NT2/D1 (cell line): ENCODE data around the gene SFXN3.

Experiments
- DNase-seq: peaks from one replicate; pipeline ENCODE4 v3.0.0-alpha.2; 2011; ENCODE audit warnings: low read depth, low spot score
- H3K27me3 ChIP-seq: 2 replicates; pipeline ENCODE4 v1.6.0; 2011; ENCODE audit warnings: mild to moderate bottlenecking; ENCODE audit not compliant: insufficient read length, insufficient read depth
- H3K36me3 ChIP-seq: 2 replicates; pipeline ENCODE4 v1.6.1; 2011; ENCODE audit warnings: mild to moderate bottlenecking, low read length, mixed read lengths; ENCODE audit not compliant: insufficient read depth, insufficient read length
- H3K4me1 ChIP-seq: 2 replicates; pipeline ENCODE4 v1.5.1; 2011; ENCODE audit not compliant: insufficient read depth, insufficient read length
- H3K4me3 ChIP-seq: 2 replicates; pipeline ENCODE4 v1.5.1; 2011; ENCODE audit warnings: low read depth; ENCODE audit not compliant: insufficient read length
- H3K9ac ChIP-seq: 2 replicates; pipeline ENCODE4 v1.6.0; 2011; ENCODE audit warnings: low read depth; ENCODE audit not compliant: insufficient read length
- H3K9me3 ChIP-seq: 2 replicates; pipeline ENCODE4 v1.5.1; 2011; ENCODE audit warnings: mild to moderate bottlenecking, low read length; ENCODE audit not compliant: insufficient read depth
- SUZ12 ChIP-seq: IDR thresholded peaks from 2 replicates; pipeline ENCODE4 v1.6.1; 2011; ENCODE audit not compliant: insufficient read length, insufficient read depth; ENCODE audit errors: extremely low read depth
- YY1 ChIP-seq: IDR thresholded peaks from 2 replicates; pipeline ENCODE4 v1.6.1; 2011; ENCODE audit not compliant: insufficient read length, insufficient read depth
- ZNF274 ChIP-seq: IDR thresholded peaks from 2 replicates; pipeline ENCODE4 v1.6.1; 2011; ENCODE audit warnings: mild to moderate bottlenecking, low read depth, low read length

SFXN3 gene

DNA sequence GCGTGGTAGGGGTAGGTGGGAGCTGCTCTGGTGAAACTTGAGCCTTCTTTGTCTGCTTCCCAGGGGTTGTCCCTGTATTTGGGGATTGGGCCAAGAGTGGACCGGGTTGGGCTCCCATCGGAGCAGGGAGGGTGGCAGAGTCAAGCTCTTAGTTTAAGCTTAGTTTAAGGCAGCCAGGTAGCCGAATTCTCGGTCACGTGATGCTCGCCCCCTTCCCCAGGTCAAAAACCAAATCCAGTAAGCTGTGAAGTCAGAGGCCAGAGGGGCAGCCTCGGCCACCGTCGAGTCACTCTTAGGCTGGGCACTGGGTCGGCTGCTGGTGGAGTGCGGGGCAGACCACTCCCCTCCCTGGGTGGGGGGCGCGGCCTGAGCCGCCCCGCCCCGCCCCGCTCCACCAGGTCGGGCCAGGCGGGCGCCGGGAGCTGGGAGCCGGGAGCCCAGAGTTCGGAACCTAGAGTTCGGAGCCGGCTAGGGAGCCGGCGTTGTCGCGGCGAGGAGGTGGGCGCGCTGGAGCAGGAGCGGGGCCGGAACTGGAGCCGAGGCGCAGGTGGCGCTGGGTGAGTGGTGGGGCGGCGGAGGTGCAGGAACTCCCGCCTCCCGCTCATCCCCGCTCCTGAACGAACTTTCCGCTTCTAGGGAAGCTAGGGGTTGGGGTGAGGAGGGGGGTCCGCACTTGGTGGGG, 34.2 kb upstream of the SFXN3 start:
- H3K27me3 ChIP-seq = no peaks in the 10 kb centered on the region
- DNase-seq = no peak
- peaks cover 12% of the 10 kb centered on the region for H3K4me1 ChIP-seq
- H3K4me3 ChIP-seq = peak overlapping the region; percentile 66
- no peak for TF ChIP-seq SUZ12
- TF ChIP-seq YY1 = no peak
- TF ChIP-seq ZNF274 = no peak
- peak overlapping the region; percentile 91 for H3K9ac ChIP-seq
- no peaks in the 10 kb centered on the region for H3K9me3 ChIP-seq
- H3K36me3 ChIP-seq = peaks cover 32% of the 10 kb centered on the region

DNA sequence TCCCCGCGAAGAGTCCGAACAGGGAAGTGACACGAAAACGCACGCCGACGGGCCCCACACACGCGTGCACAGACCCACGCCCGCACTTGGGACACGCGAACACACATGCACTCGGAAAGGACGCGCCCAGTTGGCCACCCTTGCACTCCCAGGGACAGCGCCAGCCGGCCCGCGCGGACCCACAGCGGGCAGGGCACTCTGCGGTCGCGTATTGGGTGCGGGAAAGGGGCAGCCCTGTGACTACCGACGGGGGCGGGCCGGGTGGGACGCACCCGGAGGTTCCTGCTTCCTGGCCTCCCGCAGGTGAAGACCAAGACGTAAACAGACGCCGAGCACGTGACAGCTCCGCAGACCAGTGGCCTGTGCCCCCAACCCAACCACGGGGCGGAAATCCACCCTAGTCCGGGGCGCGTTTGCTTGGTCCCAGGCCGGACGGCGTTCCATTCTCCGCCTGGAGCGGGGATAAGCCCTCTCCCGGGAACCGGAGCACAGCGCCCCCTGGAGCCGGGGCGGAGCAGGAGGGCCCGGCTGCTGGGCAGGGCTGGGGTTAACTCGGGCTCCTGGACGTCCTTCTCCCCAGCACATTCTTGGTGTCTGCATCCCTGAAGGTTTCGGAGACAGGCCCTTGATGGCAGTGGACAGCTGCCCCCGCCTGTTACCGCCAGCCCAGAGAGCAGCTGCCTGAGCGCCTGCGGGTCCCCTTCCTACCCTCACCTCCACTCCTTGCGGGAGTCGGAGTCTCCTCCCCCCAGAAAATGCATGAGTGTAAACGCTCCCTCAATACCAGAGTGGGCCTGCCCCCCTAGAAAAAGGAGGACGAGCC, 33.5 kb upstream of the SFXN3 start:
- H3K9me3 ChIP-seq = no peaks in the 10 kb centered on the region
- H3K4me3 ChIP-seq = peak overlapping the region; percentile 66
- no peaks in the 10 kb centered on the region for H3K27me3 ChIP-seq
- peak overlapping the region; percentile 91 for H3K9ac ChIP-seq
- H3K4me1 ChIP-seq = peaks cover 12% of the 10 kb centered on the region
- TF ChIP-seq SUZ12 (no peak), ZNF274 (no peak), YY1 (no peak)
- peak; percentile 68 for DNase-seq
- H3K36me3 ChIP-seq = peaks cover 37% of the 10 kb centered on the region

DNA sequence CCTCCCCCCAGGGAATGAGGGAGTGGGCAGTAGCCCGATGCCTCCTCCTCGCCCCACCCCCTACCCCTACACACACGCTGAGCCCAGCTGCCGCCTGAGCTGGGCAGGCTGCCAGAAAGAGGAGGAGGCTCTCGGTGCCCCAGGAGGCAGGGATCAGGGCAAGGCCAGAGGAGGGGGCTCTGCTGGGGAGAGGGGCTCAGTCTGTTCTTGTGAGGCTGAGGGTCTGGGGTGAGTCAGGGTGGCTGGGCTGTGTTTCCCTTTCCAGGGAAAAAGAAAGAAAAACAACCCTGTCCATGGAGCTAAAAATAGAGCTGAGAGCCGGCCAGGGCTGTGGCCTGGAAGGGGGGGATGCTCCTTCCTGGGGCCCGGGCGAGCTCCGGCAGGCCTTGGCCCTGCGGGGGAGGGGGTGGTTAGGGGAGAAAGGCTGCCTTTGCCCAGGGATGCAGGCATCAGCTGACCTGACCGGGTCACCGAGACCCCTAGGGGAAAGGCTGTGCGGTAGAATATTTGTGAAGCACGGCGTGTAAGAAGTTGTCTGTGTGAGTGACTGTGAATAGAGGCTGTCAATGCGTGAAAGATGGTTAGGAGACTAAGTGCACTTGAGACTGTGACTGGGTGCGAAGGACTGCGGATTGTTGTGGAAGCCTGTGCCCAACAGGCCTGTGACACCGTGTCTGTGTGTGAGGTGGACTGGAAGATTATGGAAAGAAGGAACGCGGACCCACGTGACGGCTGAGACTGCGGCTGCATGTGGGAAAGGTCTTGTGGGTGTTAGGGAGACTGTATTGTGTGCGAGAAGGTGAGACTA, 32.6 kb upstream of the SFXN3 start:
- no peak for DNase-seq
- TF ChIP-seq YY1 = no peak
- peak overlapping the region; percentile 66 for H3K4me3 ChIP-seq
- H3K4me1 ChIP-seq = peaks cover 12% of the 10 kb centered on the region
- H3K27me3 ChIP-seq = no peaks in the 10 kb centered on the region
- H3K9me3 ChIP-seq = no peaks in the 10 kb centered on the region
- peak overlapping the region; percentile 91 for H3K9ac ChIP-seq
- peaks cover 38% of the 10 kb centered on the region for H3K36me3 ChIP-seq

DNA sequence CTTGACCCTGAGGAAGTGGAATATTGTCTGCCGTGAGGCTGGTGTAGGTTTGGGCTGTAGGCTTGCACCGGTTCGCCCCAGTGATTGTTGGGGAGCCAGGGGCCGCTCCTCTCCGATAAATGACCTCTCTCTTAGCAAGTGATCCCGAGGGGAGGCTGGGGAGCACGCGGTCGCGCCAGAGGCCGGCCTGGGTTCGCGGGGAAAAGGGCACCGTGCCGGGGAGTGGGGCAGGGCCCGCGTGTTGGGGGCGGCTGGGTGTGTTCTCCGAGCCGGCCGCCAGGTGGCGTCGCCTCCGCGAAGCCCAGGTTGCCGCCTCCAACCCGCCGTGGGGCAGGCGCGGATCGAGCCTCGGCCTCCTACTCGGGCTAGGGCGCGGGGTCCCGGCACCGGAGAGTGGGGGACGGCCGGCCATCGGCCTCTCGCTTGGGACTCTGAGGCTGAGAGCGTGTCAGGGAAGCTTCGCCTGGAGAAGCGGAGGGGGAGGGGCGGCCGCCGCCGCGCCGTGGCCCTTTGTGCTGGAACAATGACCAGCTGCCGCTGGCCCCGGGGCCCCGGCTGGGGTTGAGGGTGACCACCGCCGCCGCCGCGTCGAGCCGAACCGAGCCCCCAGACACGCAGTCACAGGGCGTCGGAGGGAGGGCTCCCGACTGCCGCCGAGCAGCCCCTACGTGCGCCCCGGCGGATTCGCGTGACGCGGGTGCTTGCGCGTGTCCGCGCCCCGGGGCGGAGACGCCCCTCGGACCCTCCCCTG, 31.9 kb upstream of the SFXN3 start:
- peak overlapping the region; percentile 66 for H3K4me3 ChIP-seq
- H3K36me3 ChIP-seq = peaks cover 38% of the 10 kb centered on the region
- TF ChIP-seq YY1 (no peak), SUZ12 (no peak), ZNF274 (no peak)
- no peaks in the 10 kb centered on the region for H3K27me3 ChIP-seq
- H3K4me1 ChIP-seq = peaks cover 12% of the 10 kb centered on the region
- H3K9ac ChIP-seq = peak overlapping the region; percentile 91
- H3K9me3 ChIP-seq = no peaks in the 10 kb centered on the region
- DNase-seq = no peak

DNA sequence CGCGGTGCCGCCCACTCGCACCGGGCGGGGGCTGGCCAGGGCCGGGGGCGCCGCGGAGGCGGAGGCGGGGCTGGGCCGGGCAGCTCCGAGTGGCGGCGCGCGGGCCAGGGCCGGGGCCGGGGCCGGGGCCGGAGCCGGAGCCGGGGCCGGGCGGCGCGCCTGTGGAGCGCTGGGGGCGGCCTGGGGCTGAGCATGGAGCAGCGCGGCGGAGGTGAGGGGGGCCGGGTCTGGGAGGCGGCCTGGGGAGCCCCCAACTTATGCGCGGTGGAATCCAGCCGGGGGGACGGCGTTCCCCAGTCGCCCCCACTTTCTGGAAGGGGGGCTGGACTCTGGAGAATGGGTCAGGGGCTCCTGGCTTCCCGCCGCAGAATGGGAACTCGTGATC, 31.3 kb upstream of the SFXN3 start, which contains the start of gene LZTS2:
TSS of gene LZTS2 (plus strand) at position 67 of the 385 bp plus-strand sequence. CDS start 2,731 bp downstream, outside the sequence.
- H3K27me3 ChIP-seq = no peaks in the 10 kb centered on the region
- peaks cover 12% of the 10 kb centered on the region for H3K4me1 ChIP-seq
- no peak for TF ChIP-seq SUZ12
- no peak for TF ChIP-seq ZNF274
- TF ChIP-seq YY1 = no peak
- H3K36me3 ChIP-seq = peaks cover 37% of the 10 kb centered on the region
- peak within 1 kb of the TSS; percentile 93 for H3K9ac ChIP-seq
- no peak for DNase-seq
- peak within 1 kb of the TSS; percentile 66 for H3K4me3 ChIP-seq
- H3K9me3 ChIP-seq = no peaks in the 10 kb centered on the region

DNA sequence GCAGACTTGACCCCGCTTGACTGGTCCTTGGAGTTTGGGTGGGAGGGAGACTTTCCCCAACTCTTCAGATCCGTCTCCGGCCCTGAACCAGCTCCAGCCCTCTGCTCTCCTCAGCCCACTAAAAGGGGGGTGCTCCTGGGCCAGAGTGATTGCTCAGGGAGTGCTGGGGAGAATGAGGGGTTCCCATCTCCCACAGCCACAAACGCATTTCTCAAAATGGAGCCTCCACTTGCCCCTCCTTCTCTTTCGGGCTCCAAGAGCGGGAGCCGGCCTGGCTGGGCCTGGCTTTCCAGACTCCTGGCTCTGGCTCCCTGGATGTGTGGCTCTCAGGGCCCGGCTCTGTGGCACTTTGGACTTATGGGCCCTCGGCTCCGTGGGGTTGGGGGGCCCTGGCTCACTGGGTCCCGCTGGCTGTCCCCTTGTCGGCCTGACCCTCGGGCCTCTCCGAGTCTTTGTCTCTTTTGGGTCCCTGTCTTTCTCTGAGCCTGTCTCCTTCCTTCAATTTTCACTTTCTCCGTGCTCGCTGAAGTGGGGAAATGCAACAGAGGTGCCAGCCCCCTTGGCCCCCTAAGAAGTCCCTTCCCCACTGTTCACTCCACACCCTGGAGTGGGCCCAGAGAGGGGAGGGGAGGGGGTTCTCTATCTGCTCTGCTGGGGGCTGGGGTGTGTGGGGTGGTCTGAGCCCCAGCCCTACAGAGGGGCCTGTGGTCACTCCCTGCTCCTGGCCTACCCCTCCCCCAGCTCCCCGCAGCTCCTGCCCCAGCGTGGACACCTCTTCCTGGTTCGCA, 30.7 kb upstream of the SFXN3 start:
- Histone ChIP-seq H3K4me3 (peak overlapping the region; percentile 66), H3K4me1 (peaks cover 12% of the 10 kb centered on the region)
- no peak for DNase-seq

More for the DNA sequence above, 30.7 kb upstream of the SFXN3 start:
- Histone ChIP-seq H3K27me3 (no peaks in the 10 kb centered on the region), H3K9me3 (no peaks in the 10 kb centered on the region), H3K9ac (peak overlapping the region; percentile 93), H3K36me3 (peaks cover 40% of the 10 kb centered on the region)
- TF ChIP-seq YY1 (no peak), SUZ12 (no peak), ZNF274 (no peak)
